Fibroblast of skin of right quadriceps (primary cell): Measurements from ENCODE around the gene VIPR2.

ENCODE experiments used
- DNase-seq: peaks from one replicate; pipeline ENCODE4 v3.0.0-alpha.2; 2013

VIPR2 gene

GRCh38 chr7:159157714-159158113, 13.0 kb upstream of the VIPR2 start:
- DNase-seq, result no peak

- DNase-seq, result no peak
Observed at GRCh38 chr7:159156436-159157245, 12.0 kb upstream of the VIPR2 start.

GRCh38 chr7:159155410-159155809, 10.7 kb upstream of the VIPR2 start:
- no peak for DNase-seq

- no peak for DNase-seq
Observed at GRCh38 chr7:159154243-159154642, 9.6 kb upstream of the VIPR2 start.

GRCh38 chr7:159153511-159153910, 8.8 kb upstream of the VIPR2 start:
- no peak for DNase-seq

GRCh38 chr7:159152816-159153215, 8.1 kb upstream of the VIPR2 start:
- DNase-seq, result no peak

GRCh38 chr7:159151231-159151630, 6.6 kb upstream of the VIPR2 start:
- DNase-seq, result no peak

GRCh38 chr7:159149488-159149887, 4.8 kb upstream of the VIPR2 start:
- no peak for DNase-seq

- no peak for DNase-seq
Observed at GRCh38 chr7:159148430-159149395, 4.0 kb upstream of the VIPR2 start.

- DNase-seq, result no peak
Observed at GRCh38 chr7:159147687-159148086, 3.0 kb upstream of the VIPR2 start.

GRCh38 chr7:159147246-159147645, 2.6 kb upstream of the VIPR2 start:
- no peak for DNase-seq

GRCh38 chr7:159146084-159146858, 1.6 kb upstream of the VIPR2 start:
- no peak for DNase-seq

GRCh38 chr7:159145490-159145855, 806 bp upstream of the VIPR2 start:
- no peak for DNase-seq

- no peak for DNase-seq
Observed at GRCh38 chr7:159143780-159144757, 598 bp downstream of the VIPR2 start.

GRCh38 chr7:159142730-159143129, 1.9 kb downstream of the VIPR2 start:
- no peak for DNase-seq

GRCh38 chr7:159142199-159142598, 2.5 kb downstream of the VIPR2 start:
- no peak for DNase-seq

- DNase-seq, result no peak
Observed at GRCh38 chr7:159141660-159142059, 3.0 kb downstream of the VIPR2 start.

GRCh38 chr7:159141167-159141566, 3.5 kb downstream of the VIPR2 start:
- DNase-seq, result no peak

- DNase-seq, result no peak
Observed at GRCh38 chr7:159140170-159140910, 4.3 kb downstream of the VIPR2 start.

- no peak for DNase-seq
Observed at GRCh38 chr7:159139639-159140038, 5.0 kb downstream of the VIPR2 start.

- no peak for DNase-seq
Observed at GRCh38 chr7:159139202-159139601, 5.5 kb downstream of the VIPR2 start.
